Prostate gland (tissue), 2 donors: ENCODE measurements around the gene CCT7.

Experiments used
- POLR2A ChIP-seq: fragments of 450-650 bp; IDR thresholded peaks from one replicate; pipeline ENCODE4 v1.6.1; 2016; ENCODE audit warnings: antibody characterized with exemption, mild to moderate bottlenecking
- TF ChIP-seq, protein P1 (sequence below), 4 experiments: fragments of 200-600 bp in 2 of 4; fragments of 450-650 bp in 2 of 4; sonication (generic) in 2 of 4; IDR thresholded peaks; 1 replicate in 3 of 4; 2 replicates in 1 of 4; pipeline ENCODE4 v1.5.1; 2016 to 2019; ENCODE audit warnings: antibody characterized with exemption in 4 of 4, mild to moderate bottlenecking in 2 of 4, moderate library complexity in 2 of 4

DNA sequence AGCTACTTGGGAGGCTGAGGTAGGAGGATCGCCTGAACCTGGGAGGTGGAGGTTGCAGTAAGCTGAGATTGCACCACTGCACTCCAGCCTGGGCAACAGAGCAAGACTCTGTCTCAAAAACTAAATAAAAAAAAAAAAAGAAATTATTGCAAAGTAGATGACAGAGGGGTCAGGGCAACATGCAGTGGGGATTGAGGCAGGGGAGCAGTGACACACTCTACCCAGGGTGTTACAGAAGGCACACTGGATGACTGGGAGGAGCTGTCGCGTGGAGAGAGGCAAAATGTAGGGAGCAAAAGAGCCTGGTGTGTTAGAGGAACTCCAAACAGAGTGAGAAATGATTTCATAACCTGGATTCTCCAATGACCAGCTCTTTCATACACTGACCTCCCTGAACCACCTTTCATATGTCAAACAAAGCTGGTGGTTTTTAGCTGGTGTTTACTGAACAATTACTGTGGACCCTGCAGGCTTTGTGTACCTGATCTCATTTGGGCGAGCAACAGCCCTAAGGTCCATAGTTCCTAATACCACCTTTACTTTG is 28.1 kb downstream of the CCT7 start:
- TF ChIP-seq, protein P1, sequence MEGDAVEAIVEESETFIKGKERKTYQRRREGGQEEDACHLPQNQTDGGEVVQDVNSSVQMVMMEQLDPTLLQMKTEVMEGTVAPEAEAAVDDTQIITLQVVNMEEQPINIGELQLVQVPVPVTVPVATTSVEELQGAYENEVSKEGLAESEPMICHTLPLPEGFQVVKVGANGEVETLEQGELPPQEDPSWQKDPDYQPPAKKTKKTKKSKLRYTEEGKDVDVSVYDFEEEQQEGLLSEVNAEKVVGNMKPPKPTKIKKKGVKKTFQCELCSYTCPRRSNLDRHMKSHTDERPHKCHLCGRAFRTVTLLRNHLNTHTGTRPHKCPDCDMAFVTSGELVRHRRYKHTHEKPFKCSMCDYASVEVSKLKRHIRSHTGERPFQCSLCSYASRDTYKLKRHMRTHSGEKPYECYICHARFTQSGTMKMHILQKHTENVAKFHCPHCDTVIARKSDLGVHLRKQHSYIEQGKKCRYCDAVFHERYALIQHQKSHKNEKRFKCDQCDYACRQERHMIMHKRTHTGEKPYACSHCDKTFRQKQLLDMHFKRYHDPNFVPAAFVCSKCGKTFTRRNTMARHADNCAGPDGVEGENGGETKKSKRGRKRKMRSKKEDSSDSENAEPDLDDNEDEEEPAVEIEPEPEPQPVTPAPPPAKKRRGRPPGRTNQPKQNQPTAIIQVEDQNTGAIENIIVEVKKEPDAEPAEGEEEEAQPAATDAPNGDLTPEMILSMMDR (IDR thresholded peaks at IDR 0.05): no peak
- TF ChIP-seq POLR2A: no peak
